GM21423 (cell line): ENCODE data around the gene C17orf113.
"Not testable (repeated sequence)": the region's sequence is repeated elsewhere in the genome, so short reads cannot be mapped to it uniquely, and the experiment has no call there.

Experiments
- ATAC-seq: cut with Tn5 transposase; IDR thresholded peaks from one replicate; pipeline ENCODE4 v1.9.1; 2021; ENCODE audit warnings: mild to moderate bottlenecking, moderate library complexity; ENCODE audit not compliant: unreplicated experiment

Gene C17orf113

DNA sequence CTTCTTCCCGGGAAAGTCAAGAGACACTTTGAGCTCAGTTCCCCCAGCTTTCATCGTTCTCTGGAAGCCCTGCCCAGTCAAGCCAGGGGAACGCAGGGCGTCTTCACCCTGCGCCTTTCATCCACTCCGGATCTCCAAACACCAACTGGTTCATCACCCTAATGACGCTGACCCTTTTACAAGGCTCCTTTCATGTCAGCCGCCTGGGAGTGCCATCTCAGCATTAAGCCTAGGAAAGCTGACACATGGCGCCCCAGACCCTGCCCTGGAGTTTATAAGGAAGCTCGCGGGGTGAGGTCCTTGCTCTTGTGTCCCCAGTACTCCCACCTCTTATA is 32.6 kb downstream of the C17orf113 start:
- ATAC-seq = no peak

GRCh38 chr17:42016941-42017865 is 33.2 kb downstream of the C17orf113 start, which contains the start of gene DNAJC7:
DNAJC7 (minus strand) TSS chr17:42017439; CDS start chr17:42017416, 23 bp downstream.
- peak; percentile 82 for ATAC-seq

DNA sequence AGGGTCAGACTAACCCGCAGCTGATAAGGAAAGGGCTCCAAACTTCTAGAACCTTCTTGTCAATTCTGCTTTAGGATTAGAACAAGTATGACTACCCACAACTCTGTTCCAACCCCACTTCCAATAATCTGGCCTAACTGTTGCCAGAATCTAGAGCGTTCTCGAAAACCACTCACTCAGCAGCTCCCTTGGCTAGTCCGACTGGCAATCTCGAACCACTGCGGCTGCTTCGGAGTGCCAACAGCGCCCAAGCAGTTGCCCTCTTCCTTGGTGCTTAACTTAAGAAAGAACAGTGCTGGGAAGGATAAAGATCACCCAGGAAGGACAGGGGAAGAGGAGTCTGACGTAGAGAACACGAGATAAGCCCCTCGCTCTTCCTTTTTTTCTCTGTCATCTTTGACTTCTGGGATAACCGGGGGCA is 34.0 kb downstream of the C17orf113 start:
- ATAC-seq = no peak

GRCh38 chr17:42013740-42014139 is 36.7 kb downstream of the C17orf113 start:
- ATAC-seq = not testable (repeated sequence)

- ATAC-seq = not testable (repeated sequence)
Observed at GRCh38 chr17:42012363-42012762, 38.0 kb downstream of the C17orf113 start.

DNA sequence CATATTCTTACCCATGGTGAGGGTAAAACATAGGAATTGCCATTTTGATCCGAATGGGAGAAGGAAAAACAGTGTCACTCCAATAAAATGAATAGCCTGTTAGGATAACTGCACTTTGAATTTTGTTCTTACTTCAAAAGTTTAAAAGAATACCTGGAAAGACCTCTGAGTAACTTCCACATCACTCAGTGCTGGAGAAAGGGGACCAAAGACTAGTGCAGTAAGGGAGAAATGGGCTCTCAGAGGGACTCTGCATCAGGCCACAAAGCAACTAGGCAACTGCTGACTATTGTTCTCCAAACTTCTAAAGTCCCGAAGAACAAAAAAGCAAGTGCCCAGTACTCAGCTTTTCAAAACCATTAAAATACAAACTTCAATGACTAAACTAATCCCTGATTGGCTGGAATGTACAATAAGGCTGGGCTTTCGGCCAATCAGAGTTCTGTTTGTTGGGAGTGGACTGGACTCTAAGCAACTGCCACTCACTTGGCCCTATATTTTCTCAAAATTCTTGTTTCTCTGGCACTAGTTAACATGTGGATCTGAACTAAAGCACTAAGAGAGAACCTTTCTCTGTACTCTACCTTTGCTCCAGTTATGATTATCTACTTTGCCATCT is 39.4 kb downstream of the C17orf113 start:
- no peak for ATAC-seq

DNA sequence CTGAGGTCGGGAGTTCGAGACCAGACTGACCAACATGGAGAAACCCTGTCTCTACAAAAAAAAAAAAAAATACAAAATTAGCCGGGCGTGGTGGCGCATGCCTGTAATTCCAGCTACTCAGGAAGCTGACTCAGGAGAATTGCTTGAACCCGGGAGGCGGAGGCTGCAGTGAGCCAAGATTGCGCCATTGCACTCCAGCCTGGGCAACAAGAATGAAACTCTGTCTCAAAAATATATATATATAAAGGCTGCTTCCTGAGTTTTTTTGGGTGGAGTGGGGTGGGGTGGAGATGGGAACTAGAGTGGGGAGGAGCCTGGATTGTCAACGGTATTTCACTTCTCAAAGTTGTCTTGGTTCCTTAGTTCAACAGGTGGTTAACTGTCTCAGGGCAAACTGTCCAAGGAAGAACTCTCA is 40.1 kb downstream of the C17orf113 start:
- not testable (repeated sequence) for ATAC-seq

DNA sequence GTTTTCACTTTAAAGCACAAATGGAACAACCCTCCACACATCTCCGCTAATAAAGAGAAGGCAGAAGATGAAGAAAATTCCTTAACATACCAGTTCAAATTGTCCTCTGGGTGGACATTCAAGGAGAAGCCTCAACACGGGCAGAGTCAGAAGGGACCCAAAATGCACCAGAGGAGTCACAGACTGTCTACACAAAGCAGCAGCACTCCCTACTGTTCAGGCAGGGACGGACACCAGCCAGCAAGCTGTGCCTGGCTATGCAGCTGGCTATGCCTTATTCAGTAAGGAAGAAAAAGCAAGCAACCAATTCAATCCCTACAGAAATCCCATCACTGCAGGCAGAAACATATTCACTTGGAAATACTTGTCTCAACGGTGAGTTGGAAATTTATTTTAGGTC is 41.2 kb downstream of the C17orf113 start:
- ATAC-seq = no peak

DNA sequence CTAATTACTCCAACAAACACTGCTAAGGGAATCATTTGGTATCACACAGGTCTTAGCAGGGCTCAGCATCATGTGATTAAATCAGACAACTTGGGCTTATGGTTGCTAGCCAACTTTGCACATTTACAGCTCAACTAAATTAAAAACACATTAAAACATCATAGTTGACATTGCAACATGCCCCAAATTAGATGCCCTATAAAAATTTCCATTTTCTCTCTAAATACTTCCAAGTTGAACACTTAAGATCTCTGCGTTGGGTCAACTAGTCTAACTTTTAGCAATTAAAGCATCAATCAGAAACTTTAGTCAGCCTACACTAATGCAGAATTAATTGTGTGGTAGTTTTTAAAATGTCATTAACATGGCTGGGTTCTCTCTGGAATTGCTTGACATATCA is 45.2 kb downstream of the C17orf113 start:
- no peak for ATAC-seq

DNA sequence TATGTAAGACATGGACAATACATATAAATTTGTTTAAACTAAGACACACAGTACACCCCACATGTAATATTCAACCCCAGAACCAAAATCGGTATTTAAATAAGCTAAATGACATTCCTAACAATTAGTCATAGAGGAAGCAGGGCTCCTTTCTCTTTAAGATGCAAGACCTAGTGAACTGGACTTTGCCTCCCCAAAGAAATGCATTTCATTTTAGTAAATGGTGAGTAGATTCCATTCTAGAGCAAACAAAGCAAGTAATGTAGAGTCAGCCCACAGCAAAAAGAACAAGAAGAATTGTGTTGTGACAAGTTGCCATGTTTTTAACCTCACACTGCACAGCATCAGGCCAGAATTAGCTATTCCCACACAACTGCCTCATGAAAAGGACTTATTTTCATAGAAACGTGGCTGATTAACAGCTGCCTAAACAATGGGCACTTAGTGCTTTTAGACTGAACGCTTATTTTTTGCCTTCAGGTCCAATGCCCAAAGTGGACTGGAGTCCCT is 47.6 kb downstream of the C17orf113 start:
- no peak for ATAC-seq

GRCh38 chr17:42002175-42002791 is 48.1 kb downstream of the C17orf113 start:
- ATAC-seq = no peak

DNA sequence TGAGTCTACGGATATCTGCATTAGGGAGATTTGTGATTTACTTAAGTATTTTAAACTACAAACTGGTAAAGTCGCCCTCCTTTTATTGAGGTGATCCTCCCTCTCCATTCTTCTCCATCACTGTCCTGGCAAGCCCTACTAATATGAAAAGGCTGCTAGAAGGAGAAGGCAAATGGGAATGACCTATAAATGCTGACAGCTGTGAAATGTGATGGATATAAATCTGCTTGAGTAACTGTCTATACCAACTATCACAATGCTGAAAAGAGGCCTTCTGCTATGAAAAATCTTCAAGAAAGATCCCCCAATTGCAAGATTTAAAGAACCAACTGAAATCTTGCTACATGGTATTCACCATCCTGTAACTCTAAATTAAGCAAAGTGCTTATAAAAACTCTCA is 48.7 kb downstream of the C17orf113 start:
- no peak for ATAC-seq

DNA sequence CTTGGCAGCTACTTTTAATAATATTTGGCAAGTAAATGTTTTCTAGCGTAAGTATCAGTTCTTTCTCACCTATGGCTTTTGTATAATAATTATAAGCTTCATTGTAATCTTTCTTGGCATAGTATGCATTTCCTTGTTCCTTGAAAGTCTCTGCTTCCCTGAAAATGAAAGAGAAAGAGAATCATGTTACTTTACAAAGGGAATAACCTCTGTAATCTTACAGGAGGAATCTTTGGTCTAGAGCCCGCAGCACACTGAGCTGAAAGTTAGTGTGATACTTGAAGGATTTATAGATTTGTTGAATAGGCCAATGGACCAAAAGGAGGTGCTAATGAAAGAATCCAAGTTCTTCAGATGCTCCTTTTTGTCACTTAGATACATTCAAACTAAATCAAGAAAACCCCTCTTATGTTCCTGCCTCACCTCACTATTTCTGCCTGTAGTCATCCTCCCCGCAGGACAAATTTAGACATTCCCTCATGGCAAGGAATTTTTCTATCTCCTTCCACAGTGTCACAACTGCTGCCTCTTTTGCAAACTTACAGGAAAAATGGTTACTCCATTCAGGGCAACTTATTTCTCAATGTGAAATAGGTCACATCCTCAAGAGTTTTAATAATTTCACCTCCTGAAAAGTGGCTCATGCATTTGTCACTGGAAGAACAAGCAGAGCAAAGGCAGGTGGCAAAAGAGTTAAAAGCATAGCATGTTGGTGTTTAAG is 49.8 kb downstream of the C17orf113 start:
- ATAC-seq = no peak

GRCh38 chr17:41998497-41998896 is 51.9 kb downstream of the C17orf113 start:
- no peak for ATAC-seq

DNA sequence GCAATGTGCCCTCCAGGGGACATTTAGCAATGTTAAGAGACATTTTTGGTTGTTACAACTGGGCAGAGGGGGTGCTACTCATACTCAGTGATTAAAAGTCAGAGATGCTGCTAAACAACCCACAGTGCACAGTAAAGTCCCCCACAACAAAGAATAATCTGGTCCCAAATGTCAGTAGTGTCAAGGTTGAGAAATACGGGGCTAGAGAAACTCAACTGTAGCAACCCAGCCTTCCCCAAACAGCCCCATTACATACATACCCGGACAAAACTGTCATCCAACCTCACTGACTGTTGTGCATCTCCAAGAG is 53.6 kb downstream of the C17orf113 start:
- no peak for ATAC-seq

DNA sequence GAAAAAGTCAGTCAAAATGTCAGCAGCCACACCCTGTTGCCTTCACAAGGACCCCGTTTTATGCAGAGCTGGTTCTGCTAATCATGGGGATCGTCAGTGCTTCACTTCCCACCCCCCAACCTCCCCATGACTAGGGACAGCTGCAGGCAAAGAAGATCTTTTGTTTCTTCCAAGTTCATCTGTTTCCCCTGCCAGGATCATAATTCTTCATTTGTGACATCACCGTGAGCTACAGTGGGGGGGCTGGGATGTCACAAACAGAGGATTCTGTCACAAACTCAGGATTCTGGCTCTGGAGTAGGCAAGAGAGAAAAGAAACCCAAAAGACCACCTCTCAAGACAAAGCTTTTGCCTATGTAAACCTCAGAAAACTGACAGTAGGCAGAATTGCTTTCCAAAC is 57.8 kb downstream of the C17orf113 start:
- ATAC-seq = no peak

DNA sequence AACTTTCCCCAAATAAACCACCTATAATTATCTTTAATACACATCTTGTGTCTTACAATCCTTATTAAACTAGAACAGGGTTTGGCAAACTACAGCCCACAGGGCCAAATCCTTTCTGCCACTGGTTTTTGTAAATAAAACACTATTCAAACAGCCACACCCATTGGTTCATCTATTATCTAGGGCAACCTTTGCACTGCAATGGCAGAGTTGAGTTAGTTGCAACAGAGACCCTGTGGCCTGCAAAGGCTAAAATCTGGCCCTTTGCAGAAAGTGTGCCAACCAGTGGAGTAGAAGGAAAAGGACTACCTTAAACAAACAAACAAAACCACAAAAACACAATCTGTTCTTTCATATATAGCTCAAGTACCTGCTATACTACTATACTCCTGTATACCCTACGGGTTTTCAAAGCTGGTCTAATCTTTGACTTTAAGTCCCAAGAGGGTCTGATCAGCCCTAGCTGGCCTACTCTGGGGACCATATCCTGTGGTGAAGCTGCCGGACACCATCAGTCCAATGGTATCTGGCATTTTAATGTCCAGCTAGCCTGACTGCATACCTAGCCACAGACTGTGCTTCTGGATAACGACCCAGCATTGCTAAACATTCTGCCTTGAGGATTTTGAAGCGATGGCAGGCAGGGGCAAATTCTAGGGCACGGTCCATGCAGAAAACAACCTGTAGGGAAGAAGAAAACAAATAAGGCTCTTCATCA is 60.5 kb downstream of the C17orf113 start:
- no peak for ATAC-seq

DNA sequence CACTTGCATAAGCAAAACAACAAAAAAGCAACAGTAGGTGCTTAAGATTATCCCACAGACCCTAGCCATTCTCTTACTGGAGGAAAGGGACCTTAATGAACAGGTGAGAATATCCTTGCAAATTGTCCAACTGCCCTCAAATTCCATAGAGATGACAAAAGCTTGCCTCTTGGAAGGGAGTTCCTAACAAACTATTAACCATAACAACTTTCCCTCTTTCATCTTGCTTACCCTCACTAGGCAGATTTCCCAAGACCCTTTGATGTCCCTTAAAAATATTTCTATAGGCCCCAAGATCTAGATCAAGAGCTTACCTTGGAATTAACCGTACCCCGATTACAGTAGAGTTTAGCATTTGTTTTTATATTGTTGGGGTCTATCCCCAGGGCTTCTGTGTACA is 62.0 kb downstream of the C17orf113 start:
- no peak for ATAC-seq
